ENCODE data around the gene BSN.

BSN gene

DNA sequence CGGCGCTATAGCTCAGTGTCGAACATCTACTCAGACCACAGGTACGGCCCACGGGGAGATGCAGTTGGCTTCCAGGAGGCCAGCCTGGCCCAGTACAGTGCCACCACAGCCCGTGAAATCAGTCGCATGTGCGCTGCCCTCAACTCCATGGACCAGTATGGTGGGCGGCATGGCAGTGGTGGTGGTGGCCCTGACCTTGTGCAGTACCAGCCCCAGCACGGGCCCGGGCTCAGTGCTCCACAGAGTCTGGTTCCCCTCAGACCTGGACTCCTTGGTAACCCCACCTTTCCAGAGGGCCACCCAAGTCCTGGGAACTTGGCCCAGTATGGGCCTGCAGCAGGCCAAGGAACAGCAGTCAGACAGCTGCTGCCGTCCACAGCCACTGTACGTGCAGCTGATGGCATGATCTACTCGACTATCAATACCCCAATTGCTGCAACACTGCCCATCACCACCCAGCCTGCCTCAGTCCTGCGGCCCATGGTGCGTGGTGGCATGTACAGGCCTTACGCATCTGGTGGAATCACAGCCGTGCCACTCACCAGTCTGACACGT lies 101.5 kb downstream of the BSN start:
- DNase-seq: no peak

DNA sequence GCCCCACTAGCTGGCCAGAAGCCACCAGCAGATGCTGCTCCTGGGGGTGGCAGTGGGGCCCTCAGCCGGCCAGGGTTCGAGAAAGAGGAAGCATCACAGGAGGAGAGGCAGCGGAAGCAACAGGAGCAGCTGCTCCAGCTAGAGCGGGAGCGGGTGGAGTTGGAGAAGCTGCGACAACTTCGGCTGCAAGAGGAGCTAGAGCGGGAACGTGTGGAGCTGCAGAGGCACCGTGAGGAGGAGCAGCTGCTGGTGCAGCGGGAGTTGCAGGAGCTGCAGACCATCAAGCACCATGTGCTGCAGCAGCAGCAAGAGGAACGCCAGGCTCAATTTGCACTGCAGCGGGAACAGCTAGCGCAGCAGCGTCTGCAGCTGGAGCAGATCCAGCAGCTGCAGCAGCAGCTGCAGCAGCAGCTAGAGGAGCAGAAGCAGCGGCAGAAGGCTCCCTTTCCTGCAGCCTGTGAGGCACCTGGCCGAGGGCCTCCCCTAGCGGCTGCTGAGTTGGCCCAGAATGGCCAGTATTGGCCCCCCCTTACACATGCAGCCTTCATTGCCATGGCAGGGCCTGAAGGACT lies 102.3 kb downstream of the BSN start:
- peak; percentile 46 for DNase-seq

DNA sequence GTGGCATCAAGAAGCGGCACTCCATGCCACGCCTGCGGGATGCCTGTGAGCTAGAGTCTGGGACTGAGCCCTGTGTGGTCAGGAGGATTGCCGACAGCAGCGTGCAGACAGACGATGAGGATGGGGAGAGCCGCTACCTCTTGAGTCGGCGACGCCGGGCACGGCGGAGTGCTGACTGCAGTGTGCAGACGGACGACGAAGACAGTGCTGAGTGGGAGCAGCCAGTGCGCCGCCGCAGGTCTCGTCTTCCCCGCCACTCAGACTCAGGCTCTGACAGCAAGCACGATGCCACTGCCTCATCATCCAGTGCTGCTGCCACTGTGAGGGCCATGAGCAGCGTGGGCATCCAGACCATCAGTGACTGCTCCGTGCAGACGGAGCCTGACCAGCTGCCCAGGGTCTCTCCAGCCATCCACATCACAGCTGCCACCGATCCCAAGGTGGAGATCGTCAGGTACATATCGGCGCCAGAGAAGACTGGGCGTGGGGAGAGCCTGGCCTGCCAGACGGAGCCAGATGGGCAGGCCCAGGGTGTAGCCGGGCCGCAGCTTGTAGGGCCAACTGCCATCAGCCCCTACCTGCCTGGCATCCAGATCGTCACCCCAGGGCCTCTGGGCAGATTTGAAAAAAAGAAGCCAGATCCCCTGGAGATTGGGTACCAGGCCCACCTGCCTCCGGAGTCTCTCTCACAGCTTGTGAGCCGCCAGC lies 103.1 kb downstream of the BSN start:
- no peak for DNase-seq

DNA sequence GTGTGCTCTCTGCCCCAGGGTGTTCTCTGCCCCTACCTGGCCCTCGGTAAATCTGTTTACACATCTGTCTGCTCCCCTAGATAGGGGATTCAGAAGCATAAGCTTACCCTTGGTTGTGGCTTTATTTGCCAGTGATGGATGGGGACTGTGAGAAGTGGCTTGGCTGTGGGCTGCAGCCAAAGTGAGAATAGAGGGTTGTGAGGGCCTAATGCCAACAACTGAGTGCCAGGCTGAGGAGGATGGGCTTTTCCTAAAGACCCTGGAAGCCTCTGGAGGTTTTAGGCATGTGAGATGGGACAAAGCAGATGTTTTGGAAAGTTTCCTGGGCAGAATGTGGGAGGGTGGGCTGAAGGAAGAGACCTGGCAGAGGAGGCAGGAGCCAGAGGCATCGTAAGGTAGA lies 104.4 kb downstream of the BSN start:
- DNase-seq: no peak

DNA sequence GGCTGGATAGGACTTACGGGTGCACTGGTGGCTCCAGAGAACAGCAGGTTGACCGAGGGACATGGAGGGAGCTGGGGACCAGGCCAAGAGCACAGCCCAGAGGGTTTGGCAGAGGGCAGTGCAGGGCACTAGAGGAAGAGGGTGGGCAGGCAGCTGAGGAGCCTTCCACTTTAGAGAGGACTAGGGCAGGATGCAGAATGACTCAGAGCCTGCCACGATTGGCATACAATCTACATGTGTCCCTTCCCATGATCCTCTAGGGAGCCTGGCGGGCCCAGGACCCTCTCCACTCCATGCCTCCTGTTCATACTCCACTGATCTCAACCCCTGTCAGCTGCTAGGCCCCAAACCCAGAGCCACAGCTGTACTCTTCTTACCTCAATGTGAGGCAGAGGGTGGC lies 105.5 kb downstream of the BSN start:
- DNase-seq: no peak

DNA sequence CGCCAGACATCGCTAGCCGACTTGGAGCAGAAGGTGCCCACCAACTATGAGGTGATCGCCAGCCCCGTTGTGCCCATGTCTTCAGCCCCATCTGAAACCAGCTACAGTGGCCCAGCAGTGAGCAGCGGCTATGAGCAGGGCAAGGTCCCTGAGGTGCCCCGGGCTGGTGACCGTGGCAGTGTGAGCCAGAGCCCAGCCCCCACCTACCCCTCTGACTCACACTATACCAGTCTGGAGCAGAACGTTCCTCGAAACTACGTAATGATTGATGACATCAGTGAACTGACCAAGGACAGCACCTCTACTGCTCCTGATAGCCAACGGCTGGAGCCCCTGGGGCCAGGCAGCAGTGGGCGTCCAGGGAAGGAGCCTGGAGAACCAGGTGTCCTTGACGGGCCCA lies 107.0 kb downstream of the BSN start:
- no peak for DNase-seq

DNA sequence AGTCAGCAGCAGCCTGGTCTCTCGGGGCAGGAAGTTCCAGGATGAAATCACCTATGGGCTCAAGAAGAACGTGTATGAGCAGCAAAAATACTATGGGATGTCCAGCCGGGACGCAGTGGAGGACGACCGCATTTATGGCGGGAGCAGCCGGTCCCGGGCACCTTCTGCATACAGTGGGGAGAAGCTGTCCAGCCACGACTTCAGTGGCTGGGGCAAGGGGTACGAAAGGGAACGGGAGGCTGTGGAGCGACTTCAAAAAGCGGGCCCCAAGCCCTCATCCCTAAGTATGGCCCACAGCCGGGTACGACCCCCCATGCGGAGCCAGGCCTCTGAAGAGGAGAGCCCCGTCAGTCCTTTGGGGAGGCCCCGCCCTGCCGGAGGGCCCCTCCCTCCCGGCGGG lies 107.7 kb downstream of the BSN start:
- no peak for DNase-seq

DNA sequence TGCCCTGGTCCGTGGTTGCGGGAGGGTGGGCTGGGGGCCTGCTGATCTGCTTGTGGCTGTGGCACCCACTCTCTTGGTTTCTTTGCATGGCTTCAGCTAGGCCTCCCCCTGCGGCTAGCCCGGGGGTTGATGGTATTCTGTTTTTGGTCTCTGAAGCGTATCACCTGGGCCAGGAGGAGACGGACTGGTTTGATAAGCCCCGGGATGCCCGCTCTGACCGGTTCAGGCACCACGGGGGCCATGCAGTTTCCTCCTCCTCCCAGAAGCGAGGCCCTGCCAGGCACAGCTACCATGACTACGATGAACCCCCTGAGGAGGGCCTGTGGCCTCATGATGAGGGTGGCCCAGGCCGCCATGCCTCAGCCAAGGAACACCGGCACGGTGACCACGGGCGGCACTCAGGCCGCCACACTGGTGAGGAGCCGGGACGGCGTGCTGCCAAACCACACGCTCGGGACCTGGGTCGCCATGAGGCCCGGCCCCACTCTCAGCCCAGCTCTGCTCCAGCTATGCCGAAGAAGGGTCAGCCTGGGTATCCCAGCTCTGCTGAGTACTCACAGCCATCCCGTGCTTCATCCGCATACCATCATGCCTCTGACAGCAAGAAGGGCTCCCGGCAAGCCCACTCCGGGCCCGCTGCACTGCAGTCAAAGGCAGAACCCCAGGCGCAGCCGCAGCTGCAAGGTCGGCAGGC lies 108.6 kb downstream of the BSN start:
- no peak for DNase-seq

DNA sequence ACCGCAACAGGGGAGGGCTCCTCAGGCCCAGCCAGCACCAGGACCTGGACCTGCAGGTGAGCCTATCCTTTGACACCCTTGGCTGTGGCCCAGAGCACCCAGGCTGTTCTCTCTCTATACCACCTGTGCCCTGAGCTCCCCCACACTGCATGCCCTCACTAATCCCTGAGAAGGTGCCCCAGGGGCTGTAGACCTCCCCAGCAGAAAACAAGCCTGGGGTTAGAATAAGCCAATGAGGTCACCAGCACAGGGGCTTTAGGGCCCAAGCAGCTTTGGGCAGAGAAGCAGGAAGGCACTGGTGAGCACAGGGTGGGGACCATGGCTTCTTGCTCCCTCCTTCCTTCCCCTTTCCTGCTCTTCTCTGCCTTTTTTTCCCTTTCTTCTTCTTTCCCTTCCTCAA lies 109.6 kb downstream of the BSN start:
- DNase-seq: no peak

DNA sequence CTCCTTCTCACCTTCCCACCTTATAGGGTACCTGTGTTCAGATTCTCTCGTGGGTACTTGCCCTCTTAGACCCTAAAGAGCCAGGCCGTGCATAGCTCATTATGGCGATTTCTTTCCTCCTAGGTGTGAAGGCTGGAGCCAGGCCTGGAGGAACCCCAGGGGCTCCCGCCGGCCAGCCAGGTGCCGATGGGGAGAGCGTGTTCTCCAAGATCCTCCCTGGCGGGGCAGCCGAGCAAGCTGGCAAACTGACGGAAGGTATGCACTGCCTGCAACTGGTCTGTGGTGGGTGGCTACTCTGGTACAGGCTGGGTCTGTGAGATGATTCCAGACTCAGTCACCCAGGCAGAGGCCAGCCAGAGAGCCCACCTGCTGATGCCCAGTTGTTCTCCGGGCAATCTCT lies 110.0 kb downstream of the BSN start:
- DNase-seq: no peak

DNA sequence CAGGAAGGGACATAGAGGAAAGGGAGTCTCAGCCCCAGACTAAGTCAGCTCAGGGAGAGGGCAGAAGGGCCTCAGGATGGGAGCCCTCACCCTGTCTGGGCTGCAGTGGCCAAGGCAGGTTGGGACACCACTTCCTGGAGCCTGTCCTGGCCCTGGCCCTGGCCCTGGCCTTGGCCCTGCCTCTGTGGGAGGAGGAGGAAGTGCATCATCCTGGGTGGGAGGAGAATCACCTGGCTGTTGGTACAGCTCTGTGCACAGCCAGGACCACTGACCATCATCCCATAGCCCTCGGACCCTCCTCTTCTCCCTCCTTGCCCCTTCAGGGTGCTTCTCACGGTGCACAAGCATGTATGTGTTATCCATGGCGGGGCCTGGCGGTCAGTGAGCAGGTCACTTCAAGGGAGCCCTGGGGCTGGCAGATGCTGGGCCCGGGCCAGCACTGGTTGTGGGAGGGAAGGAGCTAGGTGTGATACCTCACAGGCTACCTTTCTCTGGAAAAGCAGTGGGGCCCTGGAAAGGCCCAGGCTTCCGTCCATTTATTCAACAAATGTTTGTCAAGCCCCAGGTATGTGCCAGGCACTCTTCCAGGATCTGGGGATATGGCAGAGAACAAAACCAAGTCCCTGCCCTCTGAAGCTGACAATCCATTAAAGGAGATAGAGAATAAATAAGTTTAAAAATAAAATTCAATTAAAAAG lies 111.7 kb downstream of the BSN start:
- no peak for DNase-seq

DNA sequence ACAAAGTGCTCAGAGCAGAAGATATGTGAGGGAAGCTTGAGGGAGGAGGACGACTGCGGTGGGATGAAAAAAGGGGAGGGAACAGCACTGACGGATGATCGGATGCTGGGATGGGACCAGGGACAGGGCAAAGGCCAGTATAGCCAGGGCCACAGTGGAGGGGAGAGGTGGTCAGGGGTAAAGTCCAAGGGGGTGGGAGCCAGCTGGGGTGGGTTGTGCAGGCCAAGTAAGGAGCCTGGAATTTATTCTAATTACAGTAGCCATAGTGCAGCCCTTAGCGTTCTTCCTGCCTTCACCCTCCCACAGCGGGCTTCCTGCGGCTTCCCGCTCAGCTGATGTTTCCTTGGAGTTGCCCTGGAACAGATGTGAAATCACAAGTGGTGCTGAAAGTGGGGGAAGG lies 112.3 kb downstream of the BSN start:
- peak; percentile 40 for DNase-seq

DNA sequence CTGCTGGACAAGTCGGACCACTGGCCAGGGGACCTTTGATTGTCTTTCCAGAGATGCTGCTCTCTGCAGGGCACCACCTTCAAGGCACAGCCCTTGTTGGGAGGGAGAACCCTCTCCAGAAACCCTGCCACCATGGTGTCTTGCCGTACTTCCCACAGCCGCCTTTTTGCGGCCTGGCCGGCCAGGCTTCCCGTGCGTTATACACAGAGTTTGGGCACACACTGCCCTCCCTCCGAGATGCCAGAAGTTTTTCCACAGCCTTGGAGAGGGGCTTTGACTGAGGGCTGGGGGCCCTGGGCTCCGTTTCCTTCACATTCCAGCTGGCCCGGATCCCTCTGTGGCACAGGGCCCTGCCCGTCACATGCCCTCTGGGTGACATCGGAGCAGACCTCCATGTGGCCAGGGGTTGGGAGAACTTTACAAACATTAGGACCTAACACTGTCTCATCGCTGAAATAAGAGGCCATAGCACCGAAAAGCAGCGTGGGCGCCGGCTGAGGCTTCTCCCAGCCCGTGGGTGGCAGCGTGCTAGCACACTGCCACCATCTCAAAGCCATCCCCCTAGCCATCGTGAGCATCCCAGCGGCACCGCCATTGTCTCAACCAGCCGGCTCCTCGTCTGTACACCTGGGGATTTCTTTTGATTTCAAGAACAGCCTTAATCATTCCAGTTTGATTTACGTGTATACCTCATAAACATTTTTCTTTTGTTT lies 113.6 kb downstream of the BSN start:
- no peak for DNase-seq

DNA sequence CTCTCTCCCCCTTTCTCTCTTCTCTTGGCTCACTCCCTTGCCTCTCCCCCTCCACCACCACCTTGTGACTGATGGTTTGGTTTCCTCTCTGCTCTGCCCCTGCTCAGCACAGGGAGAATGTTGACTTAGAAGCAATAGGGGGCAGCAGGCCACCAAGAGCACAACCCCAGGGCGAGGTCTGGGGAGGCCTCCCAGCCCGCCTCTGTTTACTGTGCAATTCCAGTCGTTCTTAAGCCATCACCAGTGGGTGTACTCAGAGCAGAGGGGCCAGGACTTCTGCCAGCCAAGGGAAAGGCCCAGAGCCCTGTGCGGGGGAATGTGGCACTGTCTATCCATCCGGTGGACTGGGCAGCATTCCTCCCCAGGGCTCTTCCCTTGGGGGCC lies 114.1 kb downstream of the BSN start:
- DNase-seq: no peak

DNA sequence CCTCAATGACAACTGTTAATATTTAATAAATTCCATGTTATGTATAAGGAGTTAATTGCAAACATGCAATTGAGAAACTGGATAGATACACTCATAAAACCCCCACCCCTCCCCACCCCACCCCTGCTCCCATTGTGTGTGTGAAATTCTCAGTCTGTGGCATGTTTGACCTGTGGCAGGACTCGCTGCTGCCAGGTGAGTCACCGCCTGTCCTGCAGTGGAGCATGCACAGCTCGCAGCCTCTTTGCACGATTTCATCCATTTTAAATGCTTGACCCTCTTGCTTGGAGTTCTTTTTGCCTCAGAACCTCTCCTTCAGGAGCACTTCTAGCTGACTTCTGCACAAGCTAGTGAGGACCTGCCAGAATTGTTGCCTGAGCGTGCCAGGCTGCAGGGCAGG lies 114.6 kb downstream of the BSN start:
- DNase-seq: peak; percentile 15

DNA sequence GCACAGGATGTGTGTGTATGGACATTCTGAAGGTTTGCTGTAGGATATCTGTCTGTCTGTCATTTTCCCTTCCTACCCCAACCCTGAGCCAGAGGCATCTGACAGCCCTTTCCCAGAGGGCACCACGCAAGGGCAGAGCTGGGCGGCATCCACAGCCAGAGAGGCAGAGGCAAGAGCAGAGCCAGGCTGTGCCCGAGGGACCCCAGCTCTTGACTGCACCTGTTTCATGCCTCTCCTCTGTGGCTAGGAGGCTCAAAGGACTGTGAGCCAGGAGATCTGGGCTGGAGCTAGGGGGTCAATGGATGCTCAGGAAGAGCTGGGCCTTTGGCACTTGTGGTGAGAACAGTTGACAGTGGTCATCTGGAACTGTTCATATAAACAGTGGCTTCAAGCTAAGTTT lies 115.1 kb downstream of the BSN start:
- no peak for DNase-seq

DNA sequence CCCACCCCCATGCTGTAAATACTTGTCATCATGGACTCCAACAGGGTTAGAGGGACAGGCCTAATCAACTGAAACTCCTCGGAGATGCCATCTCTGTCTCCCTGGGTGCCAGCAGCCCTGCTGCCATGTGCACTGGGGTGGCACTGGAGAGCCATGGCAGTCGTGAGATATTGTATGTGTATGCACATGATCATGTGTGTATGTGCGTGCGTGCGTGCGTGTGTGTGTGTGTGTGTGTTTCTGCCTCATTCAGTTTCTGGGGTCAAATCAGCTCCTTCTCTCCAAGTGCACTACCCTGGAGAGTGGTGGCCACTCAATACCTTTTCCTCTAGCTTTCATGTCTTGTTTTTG lies 116.6 kb downstream of the BSN start:
- no peak for DNase-seq

DNA sequence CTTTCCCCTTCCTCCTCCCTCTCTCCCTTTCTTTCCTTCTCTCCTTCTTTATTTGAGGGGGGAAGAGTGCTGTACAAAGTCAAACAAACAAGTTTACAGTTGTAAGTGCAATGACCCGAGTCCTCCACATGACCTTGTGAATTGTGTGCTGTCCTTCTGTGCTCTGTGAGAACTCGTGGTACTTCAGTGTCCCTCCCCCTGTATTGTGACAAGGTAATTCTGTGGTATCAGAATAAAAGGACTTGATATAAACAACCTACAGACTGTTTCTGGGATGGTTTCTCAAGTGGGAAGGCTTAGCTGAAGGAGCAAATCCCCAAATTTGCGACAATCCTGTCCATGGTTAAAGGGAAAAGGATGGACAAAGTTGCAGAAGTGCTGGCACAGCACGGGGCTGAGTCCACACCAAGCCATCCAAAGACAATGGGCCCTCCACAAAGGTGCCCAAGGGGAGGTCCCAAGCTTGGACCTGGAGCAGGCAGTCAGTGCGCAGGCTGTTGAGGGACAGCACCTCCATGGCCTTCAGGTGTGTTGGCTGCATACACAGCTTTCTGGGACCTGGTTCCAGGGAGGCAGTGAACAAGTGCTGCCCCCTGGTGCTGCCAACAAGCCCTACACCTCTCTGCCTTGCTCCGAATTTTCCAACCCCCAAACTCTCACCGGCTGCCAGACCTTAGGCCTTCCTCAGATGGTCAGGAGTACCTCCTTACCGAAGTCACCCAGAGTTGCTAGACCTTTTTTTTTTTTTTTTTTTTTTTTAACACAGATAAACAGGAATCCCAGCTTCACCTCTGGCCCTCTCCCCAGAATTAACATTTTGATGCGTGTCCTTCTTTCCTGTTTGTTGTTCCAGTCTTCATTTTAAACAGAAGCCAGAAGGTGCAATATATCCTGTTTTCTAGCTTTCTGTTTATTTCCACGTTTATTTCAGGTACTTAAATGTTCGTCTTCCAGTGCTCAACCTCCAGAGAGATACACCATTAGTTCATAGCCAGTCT lies 117.3 kb downstream of the BSN start:
- peak; percentile 50 for DNase-seq

DNA sequence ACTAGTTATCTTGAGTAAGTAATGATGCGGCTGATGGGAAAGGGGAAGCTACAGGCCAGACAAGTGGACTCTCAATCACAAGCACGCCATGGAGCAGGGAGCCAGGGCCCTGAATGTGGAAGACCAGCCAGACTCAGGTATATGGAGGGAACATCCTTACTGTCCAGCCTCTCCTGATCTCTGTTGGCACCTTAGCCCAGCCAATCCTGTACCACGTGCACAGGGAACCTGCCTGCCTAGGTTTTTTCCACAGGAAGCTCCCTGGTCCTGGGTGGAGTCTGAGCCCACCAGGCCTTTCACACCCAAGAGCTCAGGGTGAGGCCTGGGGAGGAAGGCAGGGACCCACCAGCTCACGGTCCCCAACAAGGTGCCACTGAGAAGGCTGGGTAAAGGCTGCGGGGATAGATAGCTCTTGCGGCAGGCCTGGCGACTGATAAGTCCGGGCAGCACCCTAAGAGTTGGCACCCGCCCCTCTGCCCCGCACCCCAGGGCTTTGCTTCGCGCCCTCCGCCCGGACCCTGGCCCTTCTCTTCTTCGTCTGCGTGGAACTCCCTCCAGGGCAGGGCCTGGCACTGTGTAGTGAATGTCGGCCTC lies 118.9 kb downstream of the BSN start:
- DNase-seq: no peak

DNA sequence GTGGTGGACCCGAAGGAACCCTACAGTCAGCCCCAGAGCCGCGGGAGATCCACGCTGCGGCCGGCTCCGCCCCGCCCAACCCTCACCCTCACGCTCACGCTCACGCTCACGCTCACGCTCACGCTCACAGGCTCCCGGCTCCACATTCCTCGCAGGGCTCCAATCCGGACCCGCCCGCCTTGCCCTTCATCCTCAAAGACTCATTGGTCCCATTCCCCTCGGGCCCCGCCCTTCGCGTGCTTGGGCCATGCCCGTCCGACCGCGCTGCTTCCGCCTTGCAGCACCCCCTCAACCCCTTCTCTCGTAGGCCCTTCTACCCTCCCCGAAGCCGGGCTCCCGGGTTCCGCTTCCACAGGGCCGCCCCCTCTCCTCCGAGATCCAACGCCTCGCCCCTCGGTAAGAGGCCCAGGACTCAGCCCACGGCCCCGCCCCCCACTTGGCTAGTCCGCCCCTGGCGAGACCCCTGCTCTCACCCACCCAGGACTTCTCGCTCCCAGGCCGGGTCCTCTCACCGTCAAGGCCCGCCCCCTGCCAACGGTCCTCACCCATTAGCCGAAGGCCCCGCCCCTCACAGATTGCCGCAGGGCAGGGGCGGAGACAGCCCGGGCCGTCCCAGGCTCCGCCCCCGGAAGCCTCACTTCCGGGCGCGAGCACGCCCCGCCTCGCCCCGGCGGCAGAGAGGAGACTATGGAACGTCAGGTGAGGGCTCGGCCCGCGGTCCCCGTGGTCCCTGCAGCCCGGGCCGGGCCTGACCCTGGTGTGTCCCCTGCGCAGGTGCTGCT lies 119.6 kb downstream of the BSN start, which contains the start of gene APEH:
Gene APEH (plus strand): TSS at position 637 of the 782 bp plus-strand sequence. CDS start 51 bp downstream, at position 688.
- peak; percentile 98 for DNase-seq

Data from fibroblast of skin of right biceps (primary cell).